Panc1 (cell line): ENCODE results near the gene GRID1. TPM values are rescaled to one million over a fixed set of nuclear protein-coding genes. Genes with fewer than 3 reads are reported as not detected.

Experiments
- ATAC-seq: fragments of 200-7000 bp; cut with Tn5 transposase; 2 replicates; pipeline ENCODE4 v1.9.1; 2020; ENCODE audit warnings: mild to moderate bottlenecking, moderate library complexity
- BruUV-seq: library from RNA; stranded (reverse); fragments of 400-500 nt; replicated peaks from 2 replicates; lab custom pipeline; 2021; lab: Mats Ljungman, UMichigan
- CTCF ChIA-PET: fragments of 300-600 bp; sonication (Branson Sonifier 250); formaldehyde crosslinking; loops from one replicate; lab custom pipeline; 2022; ENCODE audit warnings: antibody characterized with exemption; lab: Charles Lee
- POLR2A ChIA-PET: fragments of 300-600 bp; sonication (Branson Sonifier 250); formaldehyde crosslinking; loops from one replicate; lab custom pipeline; 2022; ENCODE audit warnings: antibody characterized with exemption; lab: Charles Lee
- DNase-seq: peaks from one replicate; pipeline ENCODE4 v3.0.0-alpha.2; 2010; ENCODE audit warnings: low read depth, low spot score
- H3K27ac ChIP-seq: 2 replicates; pipeline ENCODE4 v1.5.1; 2011; ENCODE audit warnings: mild to moderate bottlenecking, low read length, inconsistent platforms
- H3K27me3 ChIP-seq: fragments of 200-500 bp; sonication (Bioruptor generic); 2 replicates; pipeline ENCODE4 v1.6.0; 2014; ENCODE audit warnings: low read length, inconsistent platforms; ENCODE audit not compliant: control insufficient read depth, insufficient read depth
- H3K36me3 ChIP-seq: fragments of 200-500 bp; sonication (Bioruptor generic); 2 replicates; pipeline ENCODE4 v1.5.1; 2014; ENCODE audit warnings: inconsistent platforms, mild to moderate bottlenecking, low read length, moderate library complexity; ENCODE audit not compliant: control insufficient read depth, insufficient read depth
- H3K4me1 ChIP-seq: 2 replicates; pipeline ENCODE4 v1.5.1; 2011; ENCODE audit warnings: inconsistent platforms, mild to moderate bottlenecking, low read length, moderate library complexity; ENCODE audit not compliant: control insufficient read depth, insufficient read depth
- H3K4me3 ChIP-seq, 2 experiments: 2 replicates each; pipeline ENCODE4 v1.5.1; 2011 to 2012; ENCODE audit warnings: low read depth in 2 of 2, low read length in 2 of 2, mild to moderate bottlenecking in 2 of 2, inconsistent platforms in 1 of 2, moderate library complexity in 1 of 2
- H3K9me3 ChIP-seq: fragments of 200-500 bp; sonication (Bioruptor generic); 2 replicates; pipeline ENCODE4 v1.5.1; 2014; ENCODE audit warnings: low read depth, mild to moderate bottlenecking, inconsistent platforms, low read length, moderate library complexity; ENCODE audit not compliant: control insufficient read depth, insufficient read depth
- CTCF ChIP-seq: fragments of 450-650 bp; IDR thresholded peaks from 2 replicates; pipeline ENCODE4 v1.5.1; 2017; ENCODE audit warnings: mild to moderate bottlenecking
- POLR2AphosphoS5 ChIP-seq: IDR thresholded peaks from 2 replicates; pipeline ENCODE4 v1.6.1; 2012; ENCODE audit warnings: mild to moderate bottlenecking, low read depth, low read length, moderate library complexity
- REST ChIP-seq, 2 experiments: IDR thresholded peaks; 2 replicates each; pipeline ENCODE4 v1.6.1; 2011 to 2012; ENCODE audit warnings: low read depth in 2 of 2, control low read depth in 1 of 2, low read length in 1 of 2, mild to moderate bottlenecking in 1 of 2, moderate library complexity in 1 of 2; ENCODE audit not compliant: insufficient read depth in 1 of 2
- SIN3A ChIP-seq: IDR thresholded peaks from 2 replicates; pipeline ENCODE4 v1.6.1; 2012; ENCODE audit warnings: low read depth, mild to moderate bottlenecking, low read length, moderate library complexity, borderline replicate concordance; ENCODE audit not compliant: insufficient read depth
- TCF7L2 ChIP-seq: IDR thresholded peaks from 2 replicates; pipeline ENCODE4 v1.6.1; 2011; ENCODE audit warnings: mild to moderate bottlenecking, low read depth, low read length, inconsistent platforms
- in situ Hi-C: cut with HindIII; loops from 2 replicates; pipeline ENCODE4 v1.10.0; 2016; ENCODE audit warnings: low sequenced_read_pairs, low pct_unique_long_range_greater_than_20kb
- intact Hi-C: fragments of 100-400 bp; cut with micrococcal nuclease; formaldehyde crosslinking; loops from one replicate; pipeline ENCODE4 v1.10.0; 2022; ENCODE audit not compliant: unreplicated experiment
- total RNA-seq: library from RNA; stranded (reverse); gene quantifications from one replicate; pipeline ENCODE4 v1.2.1, GENCODE V29; 2021; ENCODE audit not compliant: unreplicated experiment

The GRID1 gene
- total RNA-seq, 1 experiment from 2014 or later = 2.3 TPM

DNA sequence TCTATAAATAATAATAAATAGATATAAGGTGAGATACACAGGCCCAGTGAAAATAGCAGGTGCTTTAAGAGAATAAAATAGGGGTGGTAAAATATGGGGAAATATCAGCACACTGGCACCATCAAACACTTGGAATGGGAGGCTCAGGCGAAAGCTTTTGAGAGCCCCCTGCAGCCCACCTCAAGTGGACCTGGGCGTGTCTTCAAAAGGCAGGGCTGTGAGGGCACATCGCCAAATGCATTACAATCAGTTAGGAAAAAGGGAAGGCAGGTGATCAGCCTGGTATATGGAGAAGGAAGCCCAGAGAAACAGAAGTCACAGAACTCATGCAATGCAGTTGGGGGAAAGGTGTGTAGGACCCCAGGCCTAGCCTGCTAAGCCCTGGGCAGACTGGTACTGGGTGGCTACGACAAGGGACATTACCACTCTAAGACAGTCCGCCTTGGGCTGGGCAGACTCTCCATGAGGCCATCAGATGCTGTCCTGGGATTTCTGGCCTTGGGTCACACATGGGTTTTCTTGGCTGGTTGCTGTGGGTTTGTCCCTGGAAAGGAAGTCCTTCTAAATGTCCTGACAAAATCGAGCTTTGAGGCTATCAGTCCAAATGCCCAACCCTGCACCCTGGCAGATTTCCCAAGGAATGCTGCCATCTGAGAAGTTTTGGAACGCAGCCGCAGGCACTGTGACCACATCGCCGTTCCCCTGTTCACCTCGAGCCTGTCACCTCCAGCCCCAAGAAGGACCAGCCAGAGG lies 330.6 kb downstream of the GRID1 start:
- in situ Hi-C loops (no loop called here), intact Hi-C loops (no loop called here)
- no peak overlapping the region for H3K27ac ChIP-seq
- no TSS peak for BruUV-seq
- POLR2A ChIA-PET = no interaction called here
- H3K27me3 ChIP-seq = no peaks in the 10 kb centered on the region
- DNase-seq (no peak), ATAC-seq (no peak)
- no peaks in the 10 kb centered on the region for H3K36me3 ChIP-seq
- CTCF ChIA-PET = no interaction called here
- H3K4me3 ChIP-seq = no peak overlapping the region
- H3K4me1 ChIP-seq = no peaks in the 10 kb centered on the region
- TF ChIP-seq SIN3A (no peak), TCF7L2 (no peak), REST (IDR thresholded peaks at IDR 0.05; ENCODE audit: insufficient read depth in 1 of 2, low read depth in 2 of 2, low read length in 1 of 2) (no peak), POLR2AphosphoS5 (no peak), CTCF (no peak)
- no peaks in the 10 kb centered on the region for H3K9me3 ChIP-seq

DNA sequence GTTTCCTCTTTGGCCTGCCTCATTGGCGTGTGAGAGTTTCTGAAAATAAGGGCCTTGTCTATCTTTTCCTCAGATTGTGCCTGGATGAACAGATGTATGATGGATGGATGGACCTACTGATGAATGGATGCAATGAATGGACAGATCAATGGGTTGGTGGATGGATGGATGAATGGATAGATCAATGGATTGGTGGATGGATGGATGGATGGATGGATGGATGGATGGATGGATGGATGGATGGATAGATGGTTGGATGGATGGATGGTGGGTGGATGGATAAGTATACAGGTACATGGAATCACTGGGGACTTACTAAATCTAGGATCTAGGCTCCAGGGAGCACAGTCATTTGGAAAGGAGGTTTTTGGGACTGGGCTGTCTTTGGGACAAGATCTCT lies 331.9 kb downstream of the GRID1 start:
- POLR2A ChIA-PET = no interaction called here
- CTCF ChIA-PET = no interaction called here
- no peaks in the 10 kb centered on the region for H3K4me1 ChIP-seq
- in situ Hi-C loops = no loop called here
- BruUV-seq = no TSS peak
- H3K4me3 ChIP-seq = no peak overlapping the region
- H3K27me3 ChIP-seq = no peaks in the 10 kb centered on the region
- ATAC-seq (no peak), DNase-seq (no peak)
- H3K9me3 ChIP-seq = peaks cover 7% of the 10 kb centered on the region; the same call in 1 of the 2 replicates
- intact Hi-C loops = no loop called here
- no peak for TF ChIP-seq REST (IDR thresholded peaks at IDR 0.05; ENCODE audit: insufficient read depth in 1 of 2, low read depth in 2 of 2, low read length in 1 of 2)
- TF ChIP-seq TCF7L2 = no peak
- no peak for TF ChIP-seq CTCF
- TF ChIP-seq SIN3A = no peak
- TF ChIP-seq POLR2AphosphoS5 = no peak
- no peak overlapping the region for H3K27ac ChIP-seq
- no peaks in the 10 kb centered on the region for H3K36me3 ChIP-seq
